ENCODE measurements around the gene SOCS7.

SOCS7 gene, protein sequence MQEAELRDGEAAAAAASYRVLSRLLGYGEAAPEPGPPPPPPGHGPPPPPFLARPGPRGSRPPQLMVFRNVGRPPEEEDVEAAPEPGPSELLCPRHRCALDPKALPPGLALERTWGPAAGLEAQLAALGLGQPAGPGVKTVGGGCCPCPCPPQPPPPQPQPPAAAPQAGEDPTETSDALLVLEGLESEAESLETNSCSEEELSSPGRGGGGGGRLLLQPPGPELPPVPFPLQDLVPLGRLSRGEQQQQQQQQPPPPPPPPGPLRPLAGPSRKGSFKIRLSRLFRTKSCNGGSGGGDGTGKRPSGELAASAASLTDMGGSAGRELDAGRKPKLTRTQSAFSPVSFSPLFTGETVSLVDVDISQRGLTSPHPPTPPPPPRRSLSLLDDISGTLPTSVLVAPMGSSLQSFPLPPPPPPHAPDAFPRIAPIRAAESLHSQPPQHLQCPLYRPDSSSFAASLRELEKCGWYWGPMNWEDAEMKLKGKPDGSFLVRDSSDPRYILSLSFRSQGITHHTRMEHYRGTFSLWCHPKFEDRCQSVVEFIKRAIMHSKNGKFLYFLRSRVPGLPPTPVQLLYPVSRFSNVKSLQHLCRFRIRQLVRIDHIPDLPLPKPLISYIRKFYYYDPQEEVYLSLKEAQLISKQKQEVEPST

DNA sequence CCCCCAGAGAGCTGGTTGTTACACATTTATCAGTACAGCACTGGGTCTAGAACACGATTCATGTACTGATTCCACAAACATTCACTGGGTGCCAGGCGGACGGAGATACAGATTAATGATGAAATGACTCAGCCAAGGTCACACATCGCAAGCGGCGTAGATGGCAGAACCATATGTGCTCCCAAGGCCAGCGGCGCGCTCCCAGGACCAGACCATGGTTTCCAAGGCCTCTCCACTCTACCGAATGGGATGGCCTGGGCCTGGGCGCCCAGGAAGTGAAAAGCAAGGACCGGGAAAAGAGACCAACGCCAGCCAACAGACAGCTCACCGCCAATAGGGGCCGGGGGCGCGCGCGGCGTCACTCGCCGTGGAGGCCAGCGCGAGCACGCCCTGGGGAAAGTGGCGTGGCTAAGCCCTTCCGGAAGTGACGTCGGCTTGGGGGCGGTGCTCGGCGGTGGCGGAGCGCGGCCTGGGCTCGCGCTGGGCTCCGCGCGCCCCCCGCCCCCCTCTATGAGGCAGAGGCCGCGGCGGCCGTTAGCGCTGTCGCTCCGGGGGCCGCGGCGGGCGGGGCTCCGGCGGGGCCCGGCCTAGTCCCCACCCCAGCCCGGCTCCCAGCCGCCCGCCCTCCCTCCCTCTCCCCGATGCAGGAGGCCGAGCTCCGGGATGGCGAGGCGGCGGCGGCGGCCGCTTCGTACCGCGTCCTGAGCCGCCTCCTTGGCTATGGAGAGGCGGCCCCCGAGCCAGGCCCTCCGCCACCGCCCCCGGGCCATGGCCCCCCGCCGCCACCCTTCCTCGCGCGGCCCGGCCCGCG is at the start of gene SOCS7:
Gene SOCS7 (plus strand): TSS at position 433 of the 811 bp plus-strand sequence. CDS start 209 bp downstream, at position 642.
- peak within 1 kb of the TSS; percentile 53 for H3K4me3 ChIP-seq (ENCODE audit: low read depth, low read length)

DNA sequence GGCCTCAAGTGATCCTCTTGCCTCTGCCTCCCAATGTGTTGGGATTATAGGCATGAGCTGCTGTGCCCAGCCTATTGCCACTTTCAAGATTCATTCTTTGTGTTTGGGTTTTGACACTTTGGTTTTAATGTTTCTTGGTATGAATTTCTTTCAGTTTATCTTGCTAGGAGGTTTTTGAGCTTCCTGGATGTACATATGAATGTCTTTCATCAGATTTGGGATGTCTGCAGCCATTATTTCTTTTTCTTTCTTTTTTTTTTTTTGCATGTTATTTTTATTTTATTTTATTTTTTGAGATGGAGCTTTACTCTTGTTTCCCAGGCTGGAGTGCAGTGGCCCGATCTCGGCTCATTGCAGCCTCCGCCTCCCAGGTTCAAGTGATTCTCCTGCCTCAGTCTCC is 36.1 kb upstream of the SOCS7 start:
- H3K4me3 ChIP-seq (ENCODE audit: low read depth, low read length) = no peak overlapping the region

DNA sequence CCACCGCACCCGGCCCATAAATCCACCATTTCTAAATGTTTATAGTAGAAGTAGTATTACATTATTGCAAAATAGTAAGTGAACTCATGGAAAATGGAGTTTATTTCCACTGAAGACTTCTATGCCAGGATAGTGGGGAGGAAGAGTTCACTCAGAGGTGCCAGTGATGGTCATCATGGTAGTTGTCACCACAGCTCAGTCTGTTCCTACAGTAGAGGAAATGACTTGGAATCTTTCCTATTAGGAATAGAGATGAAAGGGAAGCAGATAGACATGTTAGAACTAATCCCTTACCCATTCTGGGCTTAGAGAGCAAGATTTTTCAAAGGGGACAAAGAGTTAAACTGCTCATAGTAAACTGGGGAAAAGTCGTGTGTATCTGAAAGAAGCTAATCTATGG is 34.6 kb upstream of the SOCS7 start:
- H3K4me3 ChIP-seq (ENCODE audit: low read depth, low read length) = no peak overlapping the region

DNA sequence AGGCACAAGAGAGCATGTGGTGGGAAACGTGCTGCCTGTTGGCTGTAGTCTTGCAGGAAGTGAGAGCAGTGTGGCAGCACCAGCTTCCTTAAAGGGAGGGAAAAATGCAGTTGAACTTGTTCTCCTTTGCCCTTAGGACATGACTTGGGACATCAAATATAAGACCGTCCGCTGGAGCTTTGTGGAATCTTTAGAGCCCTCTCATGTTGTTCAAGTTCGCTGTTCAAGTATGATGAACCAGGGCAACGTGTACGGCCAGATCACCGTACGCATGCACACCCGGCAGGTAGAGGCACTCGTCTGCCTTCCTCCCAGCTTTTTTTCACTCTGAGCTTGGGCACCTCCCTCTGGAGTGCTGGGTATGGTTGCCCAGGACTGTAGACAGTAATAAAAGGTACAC is 31.2 kb upstream of the SOCS7 start:
- H3K4me3 ChIP-seq (ENCODE audit: low read depth, low read length) = no peak overlapping the region

DNA sequence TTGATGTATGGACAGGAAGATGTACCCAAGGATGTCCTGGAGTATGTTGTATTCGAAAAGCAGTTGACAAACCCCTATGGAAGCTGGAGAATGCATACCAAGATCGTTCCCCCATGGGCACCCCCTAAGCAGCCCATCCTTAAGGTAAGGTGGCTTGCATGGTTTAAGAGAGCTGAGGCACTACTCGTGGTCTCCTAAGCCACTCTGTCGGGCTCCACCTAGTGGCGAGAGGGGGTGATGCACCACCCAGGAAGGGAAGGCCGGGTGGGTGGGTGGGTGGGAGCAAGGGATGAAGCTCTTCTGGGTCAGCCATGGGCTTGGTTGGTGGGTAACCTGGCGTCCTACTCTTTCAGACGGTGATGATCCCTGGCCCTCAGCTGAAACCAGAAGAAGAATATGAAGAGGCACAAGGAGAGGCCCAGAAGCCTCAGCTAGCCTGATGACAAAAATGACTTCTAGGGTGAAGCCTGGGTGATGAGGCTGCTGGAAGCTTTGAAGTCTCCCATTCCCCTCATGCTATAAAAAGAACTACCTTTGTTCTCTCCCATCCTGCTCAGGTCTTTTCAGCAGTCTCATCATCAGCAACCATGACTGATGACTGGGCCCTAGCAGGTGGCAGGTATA is 29.4 kb upstream of the SOCS7 start:
- no peak overlapping the region for H3K4me3 ChIP-seq (ENCODE audit: low read depth, low read length)

DNA sequence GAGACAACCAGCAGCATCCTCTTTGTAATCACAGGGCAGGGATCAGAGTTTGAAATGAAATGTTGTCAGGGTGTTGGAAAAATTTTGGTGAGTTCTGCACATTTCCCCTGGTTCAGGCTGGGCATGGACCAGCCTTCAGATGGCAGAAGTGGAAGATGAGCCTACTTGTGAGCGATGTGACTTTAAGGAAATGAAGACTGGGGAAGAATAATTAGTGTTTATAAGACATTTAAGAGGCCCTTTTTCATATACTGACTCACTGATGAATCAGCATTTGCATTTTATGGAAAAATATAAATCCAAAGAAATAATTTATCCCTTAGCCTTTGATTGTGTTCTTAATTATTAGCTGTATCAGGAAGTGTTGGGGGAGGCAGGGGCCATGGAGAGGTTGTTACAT is 28.7 kb upstream of the SOCS7 start:
- no peak overlapping the region for H3K4me3 ChIP-seq (ENCODE audit: low read depth, low read length)

DNA sequence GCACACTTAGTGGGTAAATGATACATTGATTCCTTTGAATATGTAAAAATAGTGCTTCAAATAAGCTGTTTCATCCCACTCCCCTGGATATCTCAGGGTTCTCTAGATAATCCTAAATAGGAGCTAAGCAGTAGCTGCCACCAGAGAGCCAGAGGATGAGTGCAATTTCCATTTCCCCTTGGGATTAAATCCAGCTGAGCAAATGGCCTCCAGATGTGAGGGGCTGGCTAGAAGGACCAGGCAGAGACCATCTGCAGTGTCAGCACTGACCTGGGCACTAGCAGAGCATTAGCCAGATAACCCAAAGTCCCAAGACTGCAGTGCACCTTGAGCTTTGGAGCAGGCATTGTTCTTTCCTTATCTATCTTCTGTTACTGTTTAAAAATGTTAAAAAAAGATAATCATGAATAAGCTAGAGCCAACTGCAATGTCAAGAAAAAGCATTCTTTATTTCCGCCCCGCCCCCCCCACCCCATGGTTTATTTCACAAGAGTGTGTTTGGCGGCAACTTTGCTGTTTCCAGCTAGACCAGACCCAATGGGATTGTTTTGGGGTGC is 27.4 kb upstream of the SOCS7 start:
- H3K4me3 ChIP-seq (ENCODE audit: low read depth, low read length) = no peak overlapping the region

DNA sequence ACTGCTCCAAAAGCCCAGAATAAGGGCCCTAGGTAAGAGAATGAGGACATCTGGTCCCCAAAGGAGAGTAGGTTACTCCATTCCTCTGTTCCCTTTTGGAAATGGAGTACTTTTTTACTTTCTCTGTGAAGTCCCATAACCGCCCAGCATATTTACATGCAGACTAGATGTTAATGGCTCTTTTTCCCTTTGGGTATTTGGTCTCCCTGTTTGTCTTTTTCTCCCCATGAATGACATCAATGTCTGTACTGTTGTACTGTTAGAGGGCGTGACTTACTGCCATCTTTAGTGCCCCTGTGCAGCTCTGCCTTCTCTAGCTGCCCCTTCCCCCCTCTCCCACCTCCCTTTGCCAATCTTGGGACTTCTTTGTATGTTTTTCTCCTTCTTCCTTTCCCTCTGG is 26.9 kb upstream of the SOCS7 start:
- no peak overlapping the region for H3K4me3 ChIP-seq (ENCODE audit: low read depth, low read length)

DNA sequence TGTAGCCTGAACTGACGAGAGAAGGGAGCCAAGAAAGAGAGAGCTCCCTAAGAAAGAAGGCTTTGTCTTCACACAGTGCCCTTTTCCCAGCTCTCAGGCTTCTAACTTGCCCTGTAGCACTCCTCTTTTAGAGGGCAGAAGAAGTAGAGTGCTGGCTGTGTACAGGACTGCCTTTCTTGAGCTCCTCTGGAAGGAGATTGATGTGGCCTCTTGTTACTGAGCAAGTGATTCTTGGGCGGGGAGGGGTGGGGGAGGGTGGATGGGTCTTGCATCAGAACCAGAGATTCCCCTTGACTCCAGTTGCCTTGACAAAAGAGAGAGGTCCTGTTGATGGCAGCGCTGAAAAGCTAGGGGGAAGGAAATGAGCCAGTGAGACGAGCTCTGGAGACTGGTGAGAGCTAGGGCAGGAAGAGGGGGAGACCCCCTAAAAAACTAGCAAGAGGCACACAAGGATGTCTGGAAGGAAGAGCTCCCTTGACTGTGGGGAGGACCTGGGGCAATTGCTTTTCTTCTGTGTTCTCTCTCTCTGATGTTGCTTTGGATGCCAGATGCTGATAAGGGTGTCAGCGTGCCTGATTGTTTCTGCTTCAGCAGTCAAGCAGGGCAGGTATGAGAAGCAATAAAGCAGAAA is 26.3 kb upstream of the SOCS7 start:
- no peak overlapping the region for H3K4me3 ChIP-seq (ENCODE audit: low read depth, low read length)

DNA sequence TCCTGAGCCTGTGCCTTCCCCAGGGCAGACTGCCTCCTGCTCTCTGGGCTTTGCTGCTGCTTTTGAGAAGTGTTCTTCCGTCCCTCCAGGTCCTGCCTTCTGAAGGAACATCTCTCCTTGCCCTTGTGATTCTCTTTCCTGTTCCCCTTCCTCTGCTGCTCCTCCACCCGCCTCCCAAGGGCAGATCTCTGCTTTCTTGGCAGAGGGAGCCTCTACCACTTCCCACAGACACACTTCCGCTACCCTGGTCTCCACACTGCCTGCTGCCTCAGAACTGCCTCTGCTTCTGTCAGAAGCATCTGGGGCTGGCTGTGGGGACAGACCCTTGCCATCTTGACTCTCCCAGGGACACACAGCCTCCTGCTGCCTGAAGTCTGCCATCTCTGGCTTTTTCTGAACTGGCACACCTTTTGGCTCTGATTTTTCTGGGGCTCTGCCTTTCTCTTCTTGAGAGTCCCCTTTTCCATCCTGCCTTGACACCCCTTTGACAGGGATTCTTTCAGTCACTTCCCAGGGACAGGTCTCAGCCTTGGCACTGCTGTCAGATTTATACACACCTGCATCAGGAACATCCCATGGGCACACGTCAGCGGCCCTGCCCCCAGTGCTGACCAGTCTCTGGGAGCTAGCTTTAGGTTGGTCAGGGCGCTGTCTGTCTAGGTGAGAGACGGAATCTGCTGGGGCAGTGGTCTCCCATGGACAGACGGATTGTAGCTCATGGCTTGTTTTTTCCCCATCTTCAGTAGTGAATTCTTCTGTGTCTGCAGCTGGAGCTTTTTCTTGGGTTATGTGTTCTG is 24.4 kb upstream of the SOCS7 start:
- no peak overlapping the region for H3K4me3 ChIP-seq (ENCODE audit: low read depth, low read length)

DNA sequence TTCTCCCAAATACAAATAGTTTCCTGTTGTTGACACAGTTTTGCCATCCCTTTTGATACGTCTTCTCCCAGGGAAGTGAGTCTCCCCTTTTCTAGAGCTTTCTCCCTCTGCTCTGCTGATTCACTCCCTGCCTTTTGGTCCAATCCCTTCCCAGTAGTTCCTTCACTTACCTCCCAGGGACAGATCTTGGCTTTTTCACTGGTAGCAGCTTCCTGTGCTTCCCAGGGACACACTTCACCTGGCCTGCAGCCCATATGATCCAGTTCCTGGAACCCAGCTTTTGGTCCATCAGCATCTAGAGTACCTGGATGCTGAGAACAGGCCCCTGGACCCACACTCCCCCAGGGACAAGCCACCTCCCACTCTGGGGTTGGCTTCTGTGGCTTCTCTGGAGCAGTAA is 23.7 kb upstream of the SOCS7 start:
- H3K4me3 ChIP-seq (ENCODE audit: low read depth, low read length) = no peak overlapping the region

DNA sequence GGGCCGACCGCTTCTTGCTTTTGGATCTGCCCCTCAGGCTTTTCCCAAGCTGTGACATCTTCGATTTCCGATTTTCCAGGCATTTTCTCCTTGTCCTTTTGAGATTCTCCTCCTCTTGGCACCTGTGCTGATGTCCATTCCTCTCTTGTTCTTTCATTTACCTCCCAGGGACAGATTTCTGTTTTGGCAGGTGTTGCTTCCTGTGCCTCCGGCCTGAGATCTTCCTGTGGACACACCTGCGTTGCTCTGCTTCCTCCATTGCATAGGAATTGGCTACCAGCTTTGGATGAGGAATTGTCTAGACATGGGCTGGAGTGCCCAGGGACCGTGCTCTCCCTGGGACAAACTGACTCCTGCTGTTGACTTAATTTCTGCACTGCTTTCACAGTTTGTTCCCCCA is 23.0 kb upstream of the SOCS7 start:
- H3K4me3 ChIP-seq (ENCODE audit: low read depth, low read length) = no peak overlapping the region

DNA sequence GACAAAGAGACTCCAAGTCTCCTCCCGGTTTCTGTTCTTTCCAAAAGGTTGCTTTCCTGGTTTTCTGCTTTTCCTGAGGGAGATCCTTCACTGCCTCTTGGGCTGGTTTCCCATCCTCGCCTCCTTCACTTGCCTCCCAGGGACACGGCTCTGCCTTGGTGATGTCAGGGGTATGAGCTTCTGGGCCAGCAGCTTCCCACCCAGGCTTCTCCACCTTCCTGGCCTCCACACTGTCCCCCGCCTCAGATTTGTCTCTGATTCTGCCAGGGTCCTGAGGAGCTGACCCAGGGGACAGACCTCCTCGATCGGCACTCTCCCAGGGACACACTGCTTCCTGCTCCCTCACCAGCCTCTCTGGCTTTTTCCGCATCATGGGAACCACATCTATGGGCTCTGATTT is 22.4 kb upstream of the SOCS7 start:
- no peak overlapping the region for H3K4me3 ChIP-seq (ENCODE audit: low read depth, low read length)

DNA sequence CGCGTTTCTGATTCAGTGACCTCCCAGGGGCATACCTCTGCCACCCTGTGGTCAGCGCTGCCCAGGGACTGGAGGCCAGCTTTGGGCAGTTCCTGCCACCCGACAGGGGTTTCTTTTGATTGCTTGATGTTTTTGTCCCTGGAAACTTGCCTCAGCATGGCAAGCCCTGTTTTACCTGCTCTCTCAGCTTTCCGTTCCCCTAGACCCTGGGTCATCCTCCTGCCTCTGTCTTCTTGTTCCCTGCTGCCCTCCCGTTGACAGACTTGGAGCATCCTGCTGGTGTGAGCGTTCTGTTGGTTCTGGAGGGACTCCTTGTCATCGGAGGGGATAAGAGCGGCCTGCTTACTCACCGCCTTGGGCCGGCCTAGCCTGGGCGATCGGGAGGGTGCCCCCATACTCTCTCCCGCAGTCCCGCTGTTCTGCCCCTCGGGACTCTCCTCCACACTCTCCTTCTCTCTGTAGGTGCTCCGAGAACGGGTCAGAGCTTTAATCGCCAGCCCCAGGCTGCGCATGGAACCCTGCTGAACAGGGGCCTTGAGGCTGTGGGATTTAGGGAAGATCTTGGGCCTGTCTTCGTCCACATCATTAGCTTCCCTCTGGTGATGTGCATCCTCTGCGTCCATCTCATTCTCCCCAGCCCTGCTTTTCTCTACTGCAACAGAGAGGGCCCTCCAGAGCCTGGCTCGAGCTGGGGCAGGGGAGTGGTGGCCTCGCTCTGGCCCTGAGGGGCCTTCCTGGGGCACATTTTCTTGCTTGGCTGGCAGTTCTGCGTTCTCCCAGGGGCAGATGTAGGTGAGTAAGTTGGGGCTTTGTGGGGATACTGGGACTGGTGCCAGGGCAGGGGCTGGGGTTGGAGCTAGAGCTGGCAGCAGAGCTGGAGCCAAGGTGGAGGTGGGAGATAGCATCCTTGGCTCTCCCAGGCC is 21.6 kb upstream of the SOCS7 start:
- no peak overlapping the region for H3K4me3 ChIP-seq (ENCODE audit: low read depth, low read length)

DNA sequence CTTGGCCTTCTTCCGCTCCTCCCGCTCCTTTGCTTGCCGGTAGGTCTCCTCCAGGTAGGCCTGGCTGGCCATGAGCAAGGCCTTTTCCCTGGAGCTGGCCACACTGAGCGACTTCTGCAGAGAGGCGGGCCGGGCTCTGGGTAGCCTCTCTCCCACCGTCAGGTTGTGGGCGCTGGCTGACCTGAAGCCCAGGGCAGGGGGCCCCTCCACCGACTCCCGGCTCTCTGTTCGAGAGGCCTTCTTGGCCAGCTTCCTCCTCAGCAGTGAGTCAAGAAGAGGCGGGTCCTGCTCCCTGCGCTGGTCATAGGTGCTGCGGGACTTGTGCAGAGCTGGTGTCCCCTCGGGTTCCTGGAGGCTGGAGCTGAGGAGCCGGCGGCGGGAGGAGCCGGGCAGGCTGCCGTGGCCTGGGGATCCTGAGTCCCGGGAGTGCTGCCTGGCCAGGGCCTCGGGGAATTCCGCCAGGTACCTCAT is 20.7 kb upstream of the SOCS7 start:
- no peak overlapping the region for H3K4me3 ChIP-seq (ENCODE audit: low read depth, low read length)

DNA sequence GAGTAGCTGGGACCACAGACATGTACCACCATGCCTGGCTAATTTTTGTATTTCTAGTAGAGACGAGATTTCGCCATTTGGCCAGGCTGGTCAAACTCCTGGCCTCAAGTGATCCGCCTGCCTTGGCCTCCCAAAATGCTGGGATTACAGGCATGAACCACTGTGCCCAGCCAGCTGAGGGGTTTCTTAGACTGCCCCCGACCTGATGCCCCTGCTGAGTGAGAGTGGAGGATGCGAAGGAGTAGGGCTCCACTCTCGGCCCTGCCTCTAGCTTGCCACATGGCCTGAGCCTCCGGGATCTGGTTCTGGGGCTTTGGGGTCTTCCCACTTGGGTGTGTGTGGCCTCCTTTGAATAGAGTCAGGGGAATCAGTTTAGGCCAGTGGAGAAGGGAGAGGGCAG is 18.9 kb upstream of the SOCS7 start:
- H3K4me3 ChIP-seq (ENCODE audit: low read depth, low read length) = no peak overlapping the region

DNA sequence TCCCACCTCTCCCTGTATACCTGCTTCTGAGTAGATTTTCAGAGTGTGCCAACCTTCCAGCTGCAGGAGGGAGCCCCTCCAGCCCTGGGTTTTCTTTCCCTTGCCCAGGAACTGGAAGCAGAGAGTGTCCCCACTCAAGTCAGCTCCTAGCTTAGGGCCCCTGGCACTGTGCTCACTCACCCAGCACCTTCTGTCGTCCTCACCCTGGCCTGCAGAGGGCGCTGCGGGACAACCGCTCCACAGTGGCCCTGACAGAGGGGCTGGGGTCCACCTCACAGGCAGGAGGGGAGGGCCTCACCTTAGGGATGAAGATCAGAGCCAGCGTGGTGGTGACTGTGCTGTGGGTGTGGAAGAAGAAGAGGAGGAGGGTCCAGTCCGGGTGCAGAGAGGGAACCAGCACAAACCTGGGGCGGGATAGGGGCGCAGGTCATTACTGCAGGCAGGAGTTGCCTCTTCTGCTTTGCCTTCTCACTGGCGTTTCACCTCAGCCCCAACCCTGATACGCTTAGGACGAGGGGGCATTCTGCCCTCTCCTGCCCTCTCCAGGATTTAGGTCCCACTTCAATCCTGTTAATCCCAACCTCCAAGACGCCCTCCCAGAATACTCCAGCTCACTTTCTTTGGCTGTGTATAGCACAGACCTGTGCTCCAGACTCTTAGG is 17.9 kb upstream of the SOCS7 start:
- no peak overlapping the region for H3K4me3 ChIP-seq (ENCODE audit: low read depth, low read length)
